OCI-LY3 (cell line): ENCODE results near the gene RPL18A.

ENCODE experiments used
- H2AFZ ChIP-seq: fragments of 200-600, 300-600 bp; shearing (Covaris generic); 2 replicates; pipeline ENCODE4 v1.6.0; 2014; ENCODE audit warnings: antibody characterized with exemption, low read depth, low read length
- H3K27ac ChIP-seq: fragments of 200-600, 300-600 bp; sonication (generic); 2 replicates; pipeline ENCODE4 v1.5.1; 2014; ENCODE audit warnings: mild to moderate bottlenecking, low read length, moderate library complexity, mixed read lengths
- H3K27me3 ChIP-seq: fragments of 200-600, 300-600 bp; sonication (generic); 2 replicates; pipeline ENCODE4 v1.6.1; 2014; ENCODE audit warnings: low read depth, low read length, mixed read lengths
- H3K36me3 ChIP-seq: fragments of 200-600, 300-600 bp; sonication (generic); replicated peaks from 2 replicates; pipeline ENCODE3; 2014; ENCODE audit warnings: low read depth, low read length, mixed read lengths
- H3K4me1 ChIP-seq: fragments of 300-600, 200-600 bp; sonication (generic); 2 replicates; pipeline ENCODE4 v1.6.1; 2014; ENCODE audit warnings: low read length, mixed read lengths
- H3K4me2 ChIP-seq: fragments of 200-600, 300-600 bp; sonication (generic); 2 replicates; pipeline ENCODE4 v1.6.1; 2014; ENCODE audit warnings: low read length, mixed read lengths
- H3K4me3 ChIP-seq: fragments of 300-600, 200-600 bp; sonication (generic); 2 replicates; pipeline ENCODE4 v1.5.1; 2014; ENCODE audit warnings: antibody characterized with exemption, mild to moderate bottlenecking, low read length, moderate library complexity
- H3K79me2 ChIP-seq: fragments of 300-600, 200-600 bp; shearing (Covaris generic); 2 replicates; pipeline ENCODE4 v1.6.1; 2014; ENCODE audit warnings: mild to moderate bottlenecking, low read length, mixed read lengths
- H3K9ac ChIP-seq: fragments of 300-600, 200-600 bp; shearing (Covaris generic); 2 replicates; pipeline ENCODE4 v1.6.0; 2014; ENCODE audit warnings: mild to moderate bottlenecking, low read length, moderate library complexity
- H3K9me3 ChIP-seq: fragments of 200-600, 300-600 bp; shearing (Covaris generic); 2 replicates; pipeline ENCODE4 v1.6.1; 2014; ENCODE audit warnings: low read length, mixed read lengths; ENCODE audit not compliant: insufficient read depth
- H4K20me1 ChIP-seq: fragments of 200-600, 300-600 bp; sonication (generic); 2 replicates; pipeline ENCODE4 v1.6.1; 2016; ENCODE audit warnings: low read length, mixed read lengths; ENCODE audit not compliant: insufficient read depth
- CTCF ChIP-seq: fragments of 200-600, 300-600 bp; sonication (generic); IDR thresholded peaks from 2 replicates; pipeline ENCODE4 v1.5.1; 2014; ENCODE audit warnings: antibody characterized with exemption, low read length, low read depth
- EZH2phosphoT487 ChIP-seq: fragments of 200-600 bp; shearing (Covaris generic); IDR thresholded peaks from 2 replicates; pipeline ENCODE4 v1.6.1; 2018; ENCODE audit warnings: antibody characterized with exemption, mixed run types, low read depth

The RPL18A gene

GRCh38 chr19:17868669-17869068, 9.0 kb downstream of the RPL18A start:
- Histone ChIP-seq H3K27ac (no peak overlapping the region), H2AFZ (no peak overlapping the region), H3K4me3 (no peak overlapping the region), H3K79me2 (no peaks in the 10 kb centered on the region), H3K36me3 (peaks cover 14% of the 10 kb centered on the region), H4K20me1 (peaks cover 24% of the 10 kb centered on the region), H3K9me3 (no peaks in the 10 kb centered on the region), H3K4me1 (no peaks in the 10 kb centered on the region), H3K4me2 (no peak overlapping the region), H3K9ac (no peak overlapping the region), H3K27me3 (no peaks in the 10 kb centered on the region; the same call in 1 of the 2 replicates)
- TF ChIP-seq CTCF, result no peak
- TF ChIP-seq EZH2phosphoT487, result no peak

- TF ChIP-seq CTCF, result no peak
- no peak for TF ChIP-seq EZH2phosphoT487
- Histone ChIP-seq H3K4me3 (no peak overlapping the region), H4K20me1 (peaks cover 19% of the 10 kb centered on the region)
Measured at GRCh38 chr19:17869114-17869608, 9.5 kb downstream of the RPL18A start.

GRCh38 chr19:17871032-17871877, 11.5 kb downstream of the RPL18A start:
- no peaks in the 10 kb centered on the region for H3K79me2 ChIP-seq

More at GRCh38 chr19:17869114-17869608, 9.5 kb downstream of the RPL18A start:
- H3K79me2 ChIP-seq, result no peaks in the 10 kb centered on the region
- no peaks in the 10 kb centered on the region; the same call in 1 of the 2 replicates for H3K27me3 ChIP-seq
- H3K9ac ChIP-seq, result no peak overlapping the region
- H3K4me1 ChIP-seq, result no peaks in the 10 kb centered on the region
- no peaks in the 10 kb centered on the region for H3K9me3 ChIP-seq
- H3K4me2 ChIP-seq, result no peak overlapping the region
- H3K36me3 ChIP-seq, result peaks cover 9% of the 10 kb centered on the region
- no peak overlapping the region for H3K27ac ChIP-seq
- no peak overlapping the region for H2AFZ ChIP-seq

More at GRCh38 chr19:17871032-17871877, 11.5 kb downstream of the RPL18A start:
- no peaks in the 10 kb centered on the region for H3K4me1 ChIP-seq
- no peak overlapping the region for H3K9ac ChIP-seq
- H3K27ac ChIP-seq, result no peak overlapping the region
- H3K36me3 ChIP-seq, result no peaks in the 10 kb centered on the region
- H3K4me3 ChIP-seq, result no peak overlapping the region
- TF ChIP-seq CTCF (no peak), EZH2phosphoT487 (no peak)
- H3K27me3 ChIP-seq, result no peaks in the 10 kb centered on the region; the same call in 1 of the 2 replicates
- no peak overlapping the region for H3K4me2 ChIP-seq
- H2AFZ ChIP-seq, result no peak overlapping the region
- no peaks in the 10 kb centered on the region for H3K9me3 ChIP-seq
- no peaks in the 10 kb centered on the region for H4K20me1 ChIP-seq
